Measurements from ENCODE around the gene EIF4G2. TPM values are rescaled to one million over a fixed set of nuclear protein-coding genes. Genes with fewer than 3 reads are reported as not detected.

EIF4G2 gene
- total and polyA plus RNA-seq, 2 of the 8 experiments (the other 6 are each of a cell fraction or from before 2014, with no cell fraction given), result 438 to 964 TPM

DNA sequence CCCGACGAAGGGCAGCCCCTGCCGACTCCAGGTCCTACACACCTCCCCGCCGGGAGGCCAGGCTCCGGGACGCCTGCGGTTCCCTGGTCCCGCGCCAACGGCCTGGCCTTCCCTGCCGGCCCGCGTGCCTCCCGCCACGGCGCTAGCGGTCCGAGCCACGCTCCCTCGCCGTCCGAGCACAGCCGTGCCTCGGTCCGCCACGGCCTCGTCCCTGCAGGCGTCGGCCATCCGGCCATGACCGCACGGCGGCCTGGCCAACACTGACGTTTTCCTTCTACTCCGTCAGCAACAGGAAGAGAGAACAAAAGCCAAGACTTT is 532 bp downstream of the EIF4G2 start:
- Histone ChIP-seq H4K91ac (replicated peaks; ENCODE audit: insufficient read length, low read length) (peak overlapping the region; percentile 99), H3K36me3 (ENCODE audit: control insufficient read depth in 2 of 4, insufficient read depth in 4 of 4, low read length in 3 of 4) (peaks cover 35 to 46% (median 38%) of the 10 kb centered on the region in 4 experiments), H2BK20ac (ENCODE audit: low read length) (no peak overlapping the region), H2BK5ac (ENCODE audit: low read depth, low read length) (peak overlapping the region; percentile 99), H3K18ac (ENCODE audit: extremely low read depth, low read length) (peak overlapping the region; percentile 99), H2BK15ac (ENCODE audit: low read length) (no peak overlapping the region), H2AFZ (ENCODE audit: low read length) (no peak overlapping the region), H4K8ac (ENCODE audit: extremely low read depth, insufficient read depth, low read length) (peak overlapping the region; percentile 99), H3K4me1 (replicated peaks in 1 of 4; ENCODE audit: control insufficient read depth in 3 of 4, insufficient read depth in 4 of 4, low read length in 3 of 4) (peaks cover 0 to 5% (median 2%) of the 10 kb centered on the region in 4 experiments; a peak in 4 of 7 replicates), H3K79me1 (ENCODE audit: low read depth, low read length) (peaks cover 4% of the 10 kb centered on the region), H3K56ac (replicated peaks; ENCODE audit: insufficient read length, low read depth, low read length) (peak overlapping the region; percentile 90), H3K4me3 (ENCODE audit: extremely low read depth in 1 of 4, insufficient read depth in 2 of 4, low read depth in 3 of 4, low read length in 4 of 4) (peak overlapping the region; percentile 90 to 97 (median 94)), H3K9ac (replicated peaks in 1 of 4; ENCODE audit: extremely low read depth in 1 of 4, low read depth in 3 of 4, low read length in 3 of 4) (peak overlapping the region; percentile 99 to 100 (median 99)), H3K27me3 (replicated peaks in 1 of 4; ENCODE audit: control insufficient read depth in 3 of 4, extremely low read depth in 1 of 4, insufficient read depth in 3 of 4, low read length in 3 of 4) (no peaks in the 10 kb centered on the region), H2AK5ac (ENCODE audit: low read depth, low read length) (peak overlapping the region; percentile 99; the same call in 1 of the 2 replicates), H2BK120ac (replicated peaks; ENCODE audit: low read depth, low read length) (peak overlapping the region; percentile 76), H4K5ac (ENCODE audit: insufficient read length, low read depth, low read length) (peak overlapping the region; percentile 99), H3K14ac (ENCODE audit: insufficient read length) (peak overlapping the region; percentile 99), H2BK12ac (ENCODE audit: low read depth, low read length) (no peak overlapping the region), H3K27ac (ENCODE audit: low read depth, low read length) (peak overlapping the region; percentile 96), H3K23me2 (ENCODE audit: low read depth, low read length) (peaks cover 7% of the 10 kb centered on the region), H4K20me1 (replicated peaks in 1 of 2; ENCODE audit: control insufficient read depth in 1 of 2, insufficient read depth in 2 of 2, low read length in 2 of 2) (peaks cover 3 to 4% of the 10 kb centered on the region in 2 experiments), H3K4ac (replicated peaks; ENCODE audit: insufficient read length, low read depth, low read length) (peak overlapping the region; percentile 99), H3K23ac (ENCODE audit: insufficient read length) (no peak overlapping the region), H3K4me2 (ENCODE audit: insufficient read depth in 1 of 2, low read depth in 2 of 2, low read length in 2 of 2) (peak overlapping the region; percentile 75 to 89), H3K79me2 (ENCODE audit: control insufficient read depth in 1 of 2, insufficient read depth in 2 of 2, low read length in 2 of 2) (peaks cover 13 to 37% of the 10 kb centered on the region in 2 experiments), H3K9me3 (ENCODE audit: insufficient read depth in 2 of 2, low read depth in 1 of 2, low read length in 1 of 2) (no peaks in the 10 kb centered on the region)
- ChIA-PET POLR2A (ENCODE audit: partially characterized antibody) (interaction anchor here (0.7 to 28.5 kb wide), 38 partner anchors 3 to 1349 kb away, joined by 3 to 595 read pairs (median 6); partner anchors contain the start of genes CTR9, EIF4G2 and ZBED5), CTCF (ENCODE audit: partially characterized antibody) (interaction anchor here (1.2 to 1.7 kb wide), 2 partner anchors 70 to 118 kb away, joined by 3 read pairs; no protein-coding TSS in a partner anchor)
- WGBS, 2 experiments (ENCODE audit: extremely low coverage in 1 of 2, insufficient coverage in 1 of 2, insufficient read length in 1 of 2, insufficient replicate concordance in 2 of 2, low coverage in 1 of 2, low lambda C conversion rate in 2 of 2, missing lambda C conversion rate in 1 of 2), result 1% methylated on average over 19 of the region's 36 CpGs; no CpG with 5 or more reads in 1 of the 2 experiments
- no peak for FAIRE-seq
- no peak for DNase-seq (ENCODE audit: low read depth in 1 of 2, low spot score in 2 of 2)
- TF ChIP-seq BCL11A (IDR thresholded peaks at IDR 0.05; ENCODE audit: low read depth in 2 of 2, low read length in 2 of 2) (no peak), RFX5 (IDR thresholded peaks at IDR 0.05; ENCODE audit: borderline replicate concordance, low read depth, low read length) (no peak), POLR2AphosphoS5 (IDR thresholded peaks at IDR 0.05; ENCODE audit: low read depth, low read length) (peak; percentile 64; the same call in 1 of the 2 replicates), HDAC2 (IDR thresholded peaks at IDR 0.05; ENCODE audit: borderline replicate concordance in 1 of 2, low read depth in 2 of 2, low read length in 2 of 2) (no peak), BACH1 (IDR thresholded peaks at IDR 0.05; ENCODE audit: low read length) (no peak), SUZ12 (IDR thresholded peaks at IDR 0.05; ENCODE audit: low read length) (no peak), SRF (IDR thresholded peaks at IDR 0.05; ENCODE audit: low read depth, low read length) (no peak), POU5F1 (IDR thresholded peaks at IDR 0.05; ENCODE audit: low read depth, low read length) (no peak), TAF1 (IDR thresholded peaks at IDR 0.05; ENCODE audit: low read depth, low read length) (no peak)
- TF ChIP-seq, protein P1, sequence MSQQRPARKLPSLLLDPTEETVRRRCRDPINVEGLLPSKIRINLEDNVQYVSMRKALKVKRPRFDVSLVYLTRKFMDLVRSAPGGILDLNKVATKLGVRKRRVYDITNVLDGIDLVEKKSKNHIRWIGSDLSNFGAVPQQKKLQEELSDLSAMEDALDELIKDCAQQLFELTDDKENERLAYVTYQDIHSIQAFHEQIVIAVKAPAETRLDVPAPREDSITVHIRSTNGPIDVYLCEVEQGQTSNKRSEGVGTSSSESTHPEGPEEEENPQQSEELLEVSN (IDR thresholded peaks at IDR 0.05), result no peak
- TF ChIP-seq, protein P2, sequence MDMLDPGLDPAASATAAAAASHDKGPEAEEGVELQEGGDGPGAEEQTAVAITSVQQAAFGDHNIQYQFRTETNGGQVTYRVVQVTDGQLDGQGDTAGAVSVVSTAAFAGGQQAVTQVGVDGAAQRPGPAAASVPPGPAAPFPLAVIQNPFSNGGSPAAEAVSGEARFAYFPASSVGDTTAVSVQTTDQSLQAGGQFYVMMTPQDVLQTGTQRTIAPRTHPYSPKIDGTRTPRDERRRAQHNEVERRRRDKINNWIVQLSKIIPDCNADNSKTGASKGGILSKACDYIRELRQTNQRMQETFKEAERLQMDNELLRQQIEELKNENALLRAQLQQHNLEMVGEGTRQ (IDR thresholded peaks at IDR 0.05; ENCODE audit: low read length), result no peak
- TF ChIP-seq, protein P3, sequence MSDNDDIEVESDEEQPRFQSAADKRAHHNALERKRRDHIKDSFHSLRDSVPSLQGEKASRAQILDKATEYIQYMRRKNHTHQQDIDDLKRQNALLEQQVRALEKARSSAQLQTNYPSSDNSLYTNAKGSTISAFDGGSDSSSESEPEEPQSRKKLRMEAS (IDR thresholded peaks at IDR 0.05), result peak; percentile 26; the same call in 1 of the 2 replicates

Measured in H1 (cell line).